ENCODE measurements around the gene SEC23A. TPM values are rescaled to one million over a fixed set of nuclear protein-coding genes. Genes with fewer than 3 reads are reported as not detected.

Gene SEC23A
- total and polyA plus RNA-seq, 2 of the 8 experiments (the other 6 are each of a cell fraction or from before 2014, with no cell fraction given): 30.9 to 58.2 TPM

- H2BK120ac ChIP-seq (replicated peaks; ENCODE audit: low read depth, low read length): no peak overlapping the region
- H3K23me2 ChIP-seq (ENCODE audit: low read depth, low read length): no peaks in the 10 kb centered on the region; the same call in 1 of the 2 replicates
- no peaks in the 10 kb centered on the region for H3K79me1 ChIP-seq (ENCODE audit: low read depth, low read length)
- H2BK12ac ChIP-seq (ENCODE audit: low read depth, low read length): no peak overlapping the region
- H2AK5ac ChIP-seq (ENCODE audit: low read depth, low read length): no peak overlapping the region
- H2BK15ac ChIP-seq (ENCODE audit: low read length): no peak overlapping the region
- no peak overlapping the region for H3K56ac ChIP-seq (replicated peaks; ENCODE audit: insufficient read length, low read depth, low read length)
- no peak overlapping the region for H4K8ac ChIP-seq (ENCODE audit: extremely low read depth, insufficient read depth, low read length)
- H3K14ac ChIP-seq (ENCODE audit: insufficient read length): no peak overlapping the region
- no peaks in the 10 kb centered on the region for H3K4me1 ChIP-seq (replicated peaks in 1 of 4; ENCODE audit: control insufficient read depth in 3 of 4, insufficient read depth in 4 of 4, low read length in 3 of 4)
- H2BK5ac ChIP-seq (ENCODE audit: low read depth, low read length): no peak overlapping the region
- ChIA-PET CTCF (ENCODE audit: partially characterized antibody) (no interaction called here), POLR2A (ENCODE audit: partially characterized antibody) (interaction anchor here (1.9 kb wide), 1 partner anchor 11 kb away, joined by 6 read pairs; no protein-coding TSS in a partner anchor)
- H3K18ac ChIP-seq (ENCODE audit: extremely low read depth, low read length): no peak overlapping the region
- no peak overlapping the region for H3K4ac ChIP-seq (replicated peaks; ENCODE audit: insufficient read length, low read depth, low read length)
- no peak overlapping the region for H4K5ac ChIP-seq (ENCODE audit: insufficient read length, low read depth, low read length)
- no peak for DNase-seq (ENCODE audit: low read depth in 1 of 2, low spot score in 2 of 2)
- no peak overlapping the region for H2AFZ ChIP-seq (ENCODE audit: low read length)
- H3K36me3 ChIP-seq (ENCODE audit: control insufficient read depth in 2 of 4, insufficient read depth in 4 of 4, low read length in 3 of 4): peaks cover 2 to 45% (median 11%) of the 10 kb centered on the region in 4 experiments; a peak in 5 of 8 replicates
- no peaks in the 10 kb centered on the region for H3K27me3 ChIP-seq (replicated peaks in 1 of 4; ENCODE audit: control insufficient read depth in 3 of 4, extremely low read depth in 1 of 4, insufficient read depth in 3 of 4, low read length in 3 of 4)
- H3K4me2 ChIP-seq (ENCODE audit: insufficient read depth in 1 of 2, low read depth in 2 of 2, low read length in 2 of 2): no peak overlapping the region
- H3K79me2 ChIP-seq (ENCODE audit: control insufficient read depth in 1 of 2, insufficient read depth in 2 of 2, low read length in 2 of 2): no peaks in the 10 kb centered on the region
- no peak overlapping the region for H3K27ac ChIP-seq (ENCODE audit: low read depth, low read length)
- no peak overlapping the region for H3K23ac ChIP-seq (ENCODE audit: insufficient read length)
- FAIRE-seq: no peak
- no peak overlapping the region for H3K9ac ChIP-seq (replicated peaks in 1 of 4; ENCODE audit: extremely low read depth in 1 of 4, low read depth in 3 of 4, low read length in 3 of 4)
- H2BK20ac ChIP-seq (ENCODE audit: low read length): no peak overlapping the region
- no peaks in the 10 kb centered on the region for H3K9me3 ChIP-seq (ENCODE audit: insufficient read depth in 2 of 2, low read depth in 1 of 2, low read length in 1 of 2)
- 96% methylated on average over 5 of the region's 5 CpGs; no CpG with 5 or more reads in 1 of the 2 experiments for whole genome bisulfite sequencing, 2 experiments (ENCODE audit: extremely low coverage in 1 of 2, insufficient coverage in 1 of 2, insufficient read length in 1 of 2, insufficient replicate concordance in 2 of 2, low coverage in 1 of 2, low lambda C conversion rate in 2 of 2, missing lambda C conversion rate in 1 of 2)
- no peaks in the 10 kb centered on the region for H4K20me1 ChIP-seq (replicated peaks in 1 of 2; ENCODE audit: control insufficient read depth in 1 of 2, insufficient read depth in 2 of 2, low read length in 2 of 2)
- H4K91ac ChIP-seq (replicated peaks; ENCODE audit: insufficient read length, low read length): no peak overlapping the region
- H3K4me3 ChIP-seq (ENCODE audit: extremely low read depth in 1 of 4, insufficient read depth in 2 of 4, low read depth in 3 of 4, low read length in 4 of 4): no peak overlapping the region
- TF ChIP-seq CEBPB (IDR thresholded peaks at IDR 0.05; ENCODE audit: low read depth, low read length): no peak
- no peak for TF ChIP-seq GABPA (IDR thresholded peaks at IDR 0.05; ENCODE audit: borderline replicate concordance, insufficient read depth, low read length)
- no peak for TF ChIP-seq SIX5 (IDR thresholded peaks at IDR 0.05; ENCODE audit: low read depth, low read length)
- TF ChIP-seq CBX8 (IDR thresholded peaks at IDR 0.05; ENCODE audit: borderline replicate concordance, low read depth, low read length): no peak
- TF ChIP-seq KDM1A (IDR thresholded peaks at IDR 0.05; ENCODE audit: borderline replicate concordance, low read length): no peak
- TF ChIP-seq EZH2 (IDR thresholded peaks at IDR 0.05; ENCODE audit: low read depth, low read length, severe bottlenecking): no peak
- TF ChIP-seq TBP (IDR thresholded peaks at IDR 0.05; ENCODE audit: low read depth, low read length): no peak
- TF ChIP-seq BCL11A (IDR thresholded peaks at IDR 0.05; ENCODE audit: low read depth in 2 of 2, low read length in 2 of 2): no peak
- TF ChIP-seq SP1 (IDR thresholded peaks at IDR 0.05; ENCODE audit: low read depth, low read length): no peak
- no peak for TF ChIP-seq SUZ12 (IDR thresholded peaks at IDR 0.05; ENCODE audit: low read length)
- no peak for TF ChIP-seq RBBP5 (IDR thresholded peaks at IDR 0.05; ENCODE audit: borderline replicate concordance, low read depth, low read length)
- no peak for TF ChIP-seq PHF8 (conservative IDR thresholded peaks at IDR 0.05; ENCODE audit: low read depth, low read length)
- no peak for TF ChIP-seq HDAC6 (IDR thresholded peaks at IDR 0.05; ENCODE audit: low read depth, low read length)
- TF ChIP-seq JUND (IDR thresholded peaks at IDR 0.05; ENCODE audit: low read length): no peak
These were observed 33.1 kb downstream of the SEC23A start for GRCh38 chr14:39069923-39070322.

Data from H1 (cell line).